SK-N-SH (cell line): ENCODE measurements around the gene RNF126. TPM values are rescaled to one million over a fixed set of nuclear protein-coding genes. Genes with fewer than 3 reads are reported as not detected.

Source experiments
- CTCF ChIA-PET: fragments of 300-600, 350-600 bp; formaldehyde crosslinking; extraction: SDS; loops from one replicate; lab custom pipeline; 2021; lab: Yijun Ruan, JAX
- POLR2A ChIA-PET: fragments of 350-600 bp; sonication (Branson Sonifier 250); formaldehyde crosslinking; extraction: SDS; loops from one replicate; lab custom pipeline; 2020; ENCODE audit warnings: antibody characterized with exemption, inconsistent platforms; lab: Yijun Ruan, JAX
- DNase-seq: peaks from one replicate; pipeline ENCODE4 v3.0.0; 2012
- H2AFZ ChIP-seq: fragments of 200-600 bp; sonication (generic); 2 replicates; pipeline ENCODE4 v1.8.1; 2016; ENCODE audit warnings: antibody characterized with exemption, mild to moderate bottlenecking, low read depth
- H3F3A ChIP-seq: fragments of 200-600 bp; sonication (generic); replicated peaks from 2 replicates; pipeline ENCODE3; 2016; ENCODE audit warnings: antibody characterized with exemption, mild to moderate bottlenecking; ENCODE audit not compliant: insufficient read depth
- H3K27ac ChIP-seq, 2 experiments: fragments of 200-500 bp in 1 of 2; fragments of 200-600 bp in 1 of 2; sonication (Bioruptor generic) in 1 of 2; sonication (generic), shearing (Covaris generic) in 1 of 2; 2 replicates each; pipeline versions ENCODE4 v1.5.1 to v1.6.1; 2014 to 2016; ENCODE audit warnings: low read depth in 2 of 2, inconsistent platforms in 1 of 2, low read length in 1 of 2, mild to moderate bottlenecking in 1 of 2, mixed read lengths in 1 of 2
- H3K27me3 ChIP-seq: fragments of 200-600 bp; sonication (generic), shearing (Covaris generic); 2 replicates; pipeline ENCODE4 v1.6.1; 2016; ENCODE audit warnings: mixed run types; ENCODE audit not compliant: insufficient read depth
- H3K36me3 ChIP-seq, 2 experiments: fragments of 200-500 bp in 1 of 2; fragments of 200-600 bp in 1 of 2; sonication (Bioruptor generic) in 1 of 2; sonication (generic) in 1 of 2; replicated peaks in 1 of 2; 2 replicates each; pipeline versions ENCODE3 to v1.5.1; 2014 to 2016; ENCODE audit warnings: low read length in 1 of 2, mild to moderate bottlenecking in 1 of 2; ENCODE audit not compliant: insufficient read depth in 2 of 2, control insufficient read depth in 1 of 2
- H3K4me1 ChIP-seq, 2 experiments: fragments of 200-500 bp in 1 of 2; fragments of 200-600 bp in 1 of 2; sonication (Bioruptor generic) in 1 of 2; sonication (generic), shearing (Covaris generic) in 1 of 2; 2 replicates each; pipeline versions ENCODE4 v1.5.1 to v1.6.1; 2014 to 2016; ENCODE audit warnings: low read depth in 1 of 2, low read length in 1 of 2, mixed run types in 1 of 2; ENCODE audit not compliant: insufficient read depth in 2 of 2, control insufficient read depth in 1 of 2
- H3K4me2 ChIP-seq: fragments of 200-600 bp; sonication (generic), shearing (Covaris generic); 2 replicates; pipeline ENCODE4 v1.6.1; 2017; ENCODE audit warnings: mixed run types
- H3K4me3 ChIP-seq, 2 experiments: fragments of 200-500 bp in 1 of 2; fragments of 200-600 bp in 1 of 2; sonication (Bioruptor generic) in 1 of 2; sonication (generic), shearing (Covaris generic) in 1 of 2; 2 replicates each; pipeline versions ENCODE4 v1.5.1 to v1.8.1; 2014 to 2016; ENCODE audit warnings: low read depth in 2 of 2, inconsistent platforms in 1 of 2, low read length in 1 of 2, mild to moderate bottlenecking in 1 of 2, mixed read lengths in 1 of 2, moderate library complexity in 1 of 2
- H3K79me2 ChIP-seq: fragments of 200-600 bp; sonication (generic); 2 replicates; pipeline ENCODE4 v1.8.1; 2017; ENCODE audit warnings: mild to moderate bottlenecking; ENCODE audit not compliant: insufficient read depth
- H3K9ac ChIP-seq: fragments of 200-600 bp; sonication (generic); 2 replicates; pipeline ENCODE4 v1.6.1; 2017; ENCODE audit warnings: mixed run types
- H3K9me2 ChIP-seq: fragments of 200-600 bp; sonication (generic); 2 replicates; pipeline ENCODE4 v1.6.1; 2017; ENCODE audit warnings: mixed run types
- H3K9me3 ChIP-seq: fragments of 200-600 bp; sonication (generic); 2 replicates; pipeline ENCODE4 v1.6.1; 2017; ENCODE audit warnings: mixed run types, mild to moderate bottlenecking, moderate library complexity
- H4K20me1 ChIP-seq: fragments of 200-600 bp; sonication (generic); 2 replicates; pipeline ENCODE4 v1.6.1; 2017; ENCODE audit warnings: mild to moderate bottlenecking, mixed run types; ENCODE audit not compliant: insufficient read depth
- CHD2 ChIP-seq: fragments of 150-350 bp; IDR thresholded peaks from 2 replicates; pipeline ENCODE4 v1.6.1; 2018; ENCODE audit warnings: low read length; ENCODE audit not compliant: partially characterized antibody
- ELF1 ChIP-seq: IDR thresholded peaks from 2 replicates; pipeline ENCODE4 v1.4.0; 2012
- EZH2phosphoT487 ChIP-seq: fragments of 200-600 bp; sonication (generic); IDR thresholded peaks from 2 replicates; pipeline ENCODE4 v1.6.1; 2017; ENCODE audit warnings: low read depth, mixed run types, mild to moderate bottlenecking, antibody characterized with exemption, moderate library complexity, borderline replicate concordance
- FOSL2 ChIP-seq: IDR thresholded peaks from 2 replicates; pipeline ENCODE4 v1.4.0; 2012; ENCODE audit warnings: low read depth, mild to moderate bottlenecking, moderate library complexity, borderline replicate concordance
- GABPA ChIP-seq: IDR thresholded peaks from 2 replicates; pipeline ENCODE4 v1.4.0; 2012; ENCODE audit warnings: low read depth, mild to moderate bottlenecking
- GATA2 ChIP-seq: sonication (generic); formaldehyde crosslinking; IDR thresholded peaks from 2 replicates; pipeline ENCODE4 v1.5.0; 2020; ENCODE audit warnings: mild to moderate bottlenecking, missing genetic modification reagents
- MEF2A ChIP-seq: IDR thresholded peaks from 2 replicates; pipeline ENCODE4 v1.4.0; 2012; ENCODE audit warnings: low read depth, borderline replicate concordance
- MXI1 ChIP-seq: IDR thresholded peaks from 2 replicates; pipeline ENCODE4 v1.6.1; 2012; ENCODE audit warnings: mild to moderate bottlenecking, low read depth, low read length, improper control_type of control experiment
- POLR2AphosphoS5 ChIP-seq: IDR thresholded peaks from 2 replicates; pipeline ENCODE4 v1.6.1; 2012; ENCODE audit warnings: low read depth, low read length
- RAD21 ChIP-seq: IDR thresholded peaks from 2 replicates; pipeline ENCODE4 v1.6.1; 2012; ENCODE audit warnings: mild to moderate bottlenecking, low read length
- RXRA ChIP-seq: IDR thresholded peaks from 2 replicates; pipeline ENCODE4 v1.4.0; 2012; ENCODE audit warnings: low read depth, mild to moderate bottlenecking, borderline replicate concordance
- SMC3 ChIP-seq: IDR thresholded peaks from 2 replicates; pipeline ENCODE4 v1.6.1; 2012; ENCODE audit warnings: low read depth, low read length, improper control_type of control experiment
- TEAD4 ChIP-seq: IDR thresholded peaks from 2 replicates; pipeline ENCODE4 v1.4.0; 2012; ENCODE audit warnings: mild to moderate bottlenecking, borderline replicate concordance; ENCODE audit not compliant: insufficient read depth
- WGBS: methylation state at CpG from one replicate; pipeline ENCODE4 v1.1.6; 2017; ENCODE audit warnings: low lambda C conversion rate; 5-methylcytosine and 5-hydroxymethylcytosine counted together
- polyA plus RNA-seq, 3 experiments: library from polyadenylated mRNA; depleted of rRNA; stranded (reverse); fragments of >200 nt; gene quantifications; 2 replicates each; pipeline ENCODE4 v1.2.3, GENCODE V29; 2012
- TF ChIP-seq, protein P1 (sequence below): fragments of 150-350 bp; IDR thresholded peaks from 2 replicates; pipeline ENCODE4 v1.6.1; 2017; ENCODE audit warnings: antibody characterized with exemption, low read length, low read depth, borderline replicate concordance
- TF ChIP-seq, protein P2 (sequence below): IDR thresholded peaks from 2 replicates; pipeline ENCODE4 v1.6.1; 2012; ENCODE audit warnings: mild to moderate bottlenecking, low read depth, low read length, moderate library complexity
- TF ChIP-seq, protein P3 (sequence below): IDR thresholded peaks from 2 replicates; pipeline ENCODE4 v1.4.0; 2012; ENCODE audit warnings: low read depth, borderline replicate concordance
- TF ChIP-seq, protein P4 (sequence below): IDR thresholded peaks from 2 replicates; pipeline ENCODE4 v1.4.0; 2012; ENCODE audit warnings: low read depth
- TF ChIP-seq, protein P5 (sequence below): fragments of 200-600 bp; sonication (generic); IDR thresholded peaks from 2 replicates; pipeline ENCODE4 v1.6.1; 2017; ENCODE audit warnings: antibody characterized with exemption, mild to moderate bottlenecking, moderate library complexity

Gene RNF126
- polyA plus RNA-seq, 1 of the 3 experiments (the other 2 are of a cell fraction), result 12.9 TPM

DNA sequence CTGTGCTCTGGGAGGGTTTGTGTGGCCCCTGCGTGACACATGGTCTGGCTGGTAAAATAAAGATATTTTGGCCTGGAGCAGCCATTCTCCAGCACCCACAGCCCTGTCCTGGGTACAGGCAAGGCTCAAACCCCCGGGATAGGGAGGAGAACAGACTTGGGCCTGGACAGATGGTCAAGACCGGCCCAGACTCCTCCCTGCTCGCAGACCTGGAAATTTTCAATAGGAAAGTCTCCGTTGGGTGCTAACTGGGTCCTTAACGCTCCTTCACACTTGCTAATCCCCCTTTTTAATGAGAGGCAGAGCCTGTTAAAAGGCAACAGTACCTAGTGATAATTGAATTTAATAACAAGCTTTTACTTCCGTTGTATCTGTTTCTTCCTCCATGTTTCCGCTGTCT, 48.2 kb upstream of the RNF126 start:
- no peaks in the 10 kb centered on the region for H3K9me3 ChIP-seq
- 84% methylated on average over 8 of the region's 8 CpGs for WGBS
- ChIA-PET CTCF (interaction anchor here (4.0 kb wide), 1 partner anchor 23 kb away, joined by 21 read pairs; no protein-coding TSS in a partner anchor), POLR2A (no interaction called here)
- peaks cover 18% of the 10 kb centered on the region for H3F3A ChIP-seq
- H3K4me2 ChIP-seq, result no peak overlapping the region
- no peaks in the 10 kb centered on the region for H3K36me3 ChIP-seq
- H3K79me2 ChIP-seq, result peaks cover 3% of the 10 kb centered on the region; the same call in 1 of the 2 replicates
- H3K27me3 ChIP-seq, result no peaks in the 10 kb centered on the region
- no peak overlapping the region for H3K4me3 ChIP-seq
- no peak overlapping the region for H2AFZ ChIP-seq
- TF ChIP-seq ELF1 (no peak), RAD21 (no peak), RXRA (no peak), MEF2A (no peak), TEAD4 (no peak), POLR2AphosphoS5 (no peak), GABPA (no peak), SMC3 (no peak), GATA2 (CRISPR knock-in tag) (no peak), MXI1 (no peak), CHD2 (no peak), FOSL2 (no peak), EZH2phosphoT487 (no peak)
- TF ChIP-seq, protein P1, sequence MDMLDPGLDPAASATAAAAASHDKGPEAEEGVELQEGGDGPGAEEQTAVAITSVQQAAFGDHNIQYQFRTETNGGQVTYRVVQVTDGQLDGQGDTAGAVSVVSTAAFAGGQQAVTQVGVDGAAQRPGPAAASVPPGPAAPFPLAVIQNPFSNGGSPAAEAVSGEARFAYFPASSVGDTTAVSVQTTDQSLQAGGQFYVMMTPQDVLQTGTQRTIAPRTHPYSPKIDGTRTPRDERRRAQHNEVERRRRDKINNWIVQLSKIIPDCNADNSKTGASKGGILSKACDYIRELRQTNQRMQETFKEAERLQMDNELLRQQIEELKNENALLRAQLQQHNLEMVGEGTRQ, result no peak
- TF ChIP-seq, protein P2, sequence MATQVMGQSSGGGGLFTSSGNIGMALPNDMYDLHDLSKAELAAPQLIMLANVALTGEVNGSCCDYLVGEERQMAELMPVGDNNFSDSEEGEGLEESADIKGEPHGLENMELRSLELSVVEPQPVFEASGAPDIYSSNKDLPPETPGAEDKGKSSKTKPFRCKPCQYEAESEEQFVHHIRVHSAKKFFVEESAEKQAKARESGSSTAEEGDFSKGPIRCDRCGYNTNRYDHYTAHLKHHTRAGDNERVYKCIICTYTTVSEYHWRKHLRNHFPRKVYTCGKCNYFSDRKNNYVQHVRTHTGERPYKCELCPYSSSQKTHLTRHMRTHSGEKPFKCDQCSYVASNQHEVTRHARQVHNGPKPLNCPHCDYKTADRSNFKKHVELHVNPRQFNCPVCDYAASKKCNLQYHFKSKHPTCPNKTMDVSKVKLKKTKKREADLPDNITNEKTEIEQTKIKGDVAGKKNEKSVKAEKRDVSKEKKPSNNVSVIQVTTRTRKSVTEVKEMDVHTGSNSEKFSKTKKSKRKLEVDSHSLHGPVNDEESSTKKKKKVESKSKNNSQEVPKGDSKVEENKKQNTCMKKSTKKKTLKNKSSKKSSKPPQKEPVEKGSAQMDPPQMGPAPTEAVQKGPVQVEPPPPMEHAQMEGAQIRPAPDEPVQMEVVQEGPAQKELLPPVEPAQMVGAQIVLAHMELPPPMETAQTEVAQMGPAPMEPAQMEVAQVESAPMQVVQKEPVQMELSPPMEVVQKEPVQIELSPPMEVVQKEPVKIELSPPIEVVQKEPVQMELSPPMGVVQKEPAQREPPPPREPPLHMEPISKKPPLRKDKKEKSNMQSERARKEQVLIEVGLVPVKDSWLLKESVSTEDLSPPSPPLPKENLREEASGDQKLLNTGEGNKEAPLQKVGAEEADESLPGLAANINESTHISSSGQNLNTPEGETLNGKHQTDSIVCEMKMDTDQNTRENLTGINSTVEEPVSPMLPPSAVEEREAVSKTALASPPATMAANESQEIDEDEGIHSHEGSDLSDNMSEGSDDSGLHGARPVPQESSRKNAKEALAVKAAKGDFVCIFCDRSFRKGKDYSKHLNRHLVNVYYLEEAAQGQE, result no peak
- TF ChIP-seq, protein P3, sequence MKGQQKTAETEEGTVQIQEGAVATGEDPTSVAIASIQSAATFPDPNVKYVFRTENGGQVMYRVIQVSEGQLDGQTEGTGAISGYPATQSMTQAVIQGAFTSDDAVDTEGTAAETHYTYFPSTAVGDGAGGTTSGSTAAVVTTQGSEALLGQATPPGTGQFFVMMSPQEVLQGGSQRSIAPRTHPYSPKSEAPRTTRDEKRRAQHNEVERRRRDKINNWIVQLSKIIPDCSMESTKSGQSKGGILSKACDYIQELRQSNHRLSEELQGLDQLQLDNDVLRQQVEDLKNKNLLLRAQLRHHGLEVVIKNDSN, result no peak
- TF ChIP-seq, protein P4, sequence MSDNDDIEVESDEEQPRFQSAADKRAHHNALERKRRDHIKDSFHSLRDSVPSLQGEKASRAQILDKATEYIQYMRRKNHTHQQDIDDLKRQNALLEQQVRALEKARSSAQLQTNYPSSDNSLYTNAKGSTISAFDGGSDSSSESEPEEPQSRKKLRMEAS, result no peak
- TF ChIP-seq, protein P5, sequence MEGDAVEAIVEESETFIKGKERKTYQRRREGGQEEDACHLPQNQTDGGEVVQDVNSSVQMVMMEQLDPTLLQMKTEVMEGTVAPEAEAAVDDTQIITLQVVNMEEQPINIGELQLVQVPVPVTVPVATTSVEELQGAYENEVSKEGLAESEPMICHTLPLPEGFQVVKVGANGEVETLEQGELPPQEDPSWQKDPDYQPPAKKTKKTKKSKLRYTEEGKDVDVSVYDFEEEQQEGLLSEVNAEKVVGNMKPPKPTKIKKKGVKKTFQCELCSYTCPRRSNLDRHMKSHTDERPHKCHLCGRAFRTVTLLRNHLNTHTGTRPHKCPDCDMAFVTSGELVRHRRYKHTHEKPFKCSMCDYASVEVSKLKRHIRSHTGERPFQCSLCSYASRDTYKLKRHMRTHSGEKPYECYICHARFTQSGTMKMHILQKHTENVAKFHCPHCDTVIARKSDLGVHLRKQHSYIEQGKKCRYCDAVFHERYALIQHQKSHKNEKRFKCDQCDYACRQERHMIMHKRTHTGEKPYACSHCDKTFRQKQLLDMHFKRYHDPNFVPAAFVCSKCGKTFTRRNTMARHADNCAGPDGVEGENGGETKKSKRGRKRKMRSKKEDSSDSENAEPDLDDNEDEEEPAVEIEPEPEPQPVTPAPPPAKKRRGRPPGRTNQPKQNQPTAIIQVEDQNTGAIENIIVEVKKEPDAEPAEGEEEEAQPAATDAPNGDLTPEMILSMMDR, result no peak
- no peaks in the 10 kb centered on the region for H4K20me1 ChIP-seq
- H3K4me1 ChIP-seq, result peaks cover 0 to 23% of the 10 kb centered on the region in 2 experiments; a peak in 1 of 4 replicates
- H3K9me2 ChIP-seq, result no peaks in the 10 kb centered on the region
- H3K9ac ChIP-seq, result no peak overlapping the region
- DNase-seq, result no peak
- H3K27ac ChIP-seq, result peak overlapping the region in 1 of 2 experiments; percentile 66; a peak in 2 of 4 replicates
